ENCODE measurements around the gene CLMN.
"Not testable (repeated sequence)": the region's sequence is repeated elsewhere in the genome, so short reads cannot be mapped to it uniquely, and the experiment has no call there.

- TF ChIP-seq CTCF (IDR thresholded peaks at IDR 0.05; ENCODE audit: insufficient read depth, low read length); POLR2AphosphoS5 (IDR thresholded peaks at IDR 0.05; ENCODE audit: low read depth); SPI1 (IDR thresholded peaks at IDR 0.05; ENCODE audit: borderline replicate concordance, low read depth): not testable (repeated sequence)
Observed at GRCh38 chr14:95138455-95138854, 181.3 kb downstream of the CLMN start.
